ENCODE data around the gene GABRQ.
"Not testable (repeated sequence)": the region's sequence is repeated elsewhere in the genome, so short reads cannot be mapped to it uniquely, and the experiment has no call there.

GRCh38 chrX:152700390-152700789 is 62.7 kb downstream of the GABRQ start:
- TF ChIP-seq, protein P1, sequence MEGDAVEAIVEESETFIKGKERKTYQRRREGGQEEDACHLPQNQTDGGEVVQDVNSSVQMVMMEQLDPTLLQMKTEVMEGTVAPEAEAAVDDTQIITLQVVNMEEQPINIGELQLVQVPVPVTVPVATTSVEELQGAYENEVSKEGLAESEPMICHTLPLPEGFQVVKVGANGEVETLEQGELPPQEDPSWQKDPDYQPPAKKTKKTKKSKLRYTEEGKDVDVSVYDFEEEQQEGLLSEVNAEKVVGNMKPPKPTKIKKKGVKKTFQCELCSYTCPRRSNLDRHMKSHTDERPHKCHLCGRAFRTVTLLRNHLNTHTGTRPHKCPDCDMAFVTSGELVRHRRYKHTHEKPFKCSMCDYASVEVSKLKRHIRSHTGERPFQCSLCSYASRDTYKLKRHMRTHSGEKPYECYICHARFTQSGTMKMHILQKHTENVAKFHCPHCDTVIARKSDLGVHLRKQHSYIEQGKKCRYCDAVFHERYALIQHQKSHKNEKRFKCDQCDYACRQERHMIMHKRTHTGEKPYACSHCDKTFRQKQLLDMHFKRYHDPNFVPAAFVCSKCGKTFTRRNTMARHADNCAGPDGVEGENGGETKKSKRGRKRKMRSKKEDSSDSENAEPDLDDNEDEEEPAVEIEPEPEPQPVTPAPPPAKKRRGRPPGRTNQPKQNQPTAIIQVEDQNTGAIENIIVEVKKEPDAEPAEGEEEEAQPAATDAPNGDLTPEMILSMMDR (IDR thresholded peaks at IDR 0.05 in 8 of 11, conservative IDR thresholded peaks at IDR 0.05 in 3 of 11) = not testable (repeated sequence)
- TF ChIP-seq POLR2A (IDR thresholded peaks at IDR 0.05) = not testable (repeated sequence)

Data from spleen (tissue), 7 donors.